Panc1 (cell line): ENCODE measurements around the gene TRAF3IP1. TPM values are rescaled to one million over a fixed set of nuclear protein-coding genes. Genes with fewer than 3 reads are reported as not detected.
A peak's percentile ranks its signal among the peaks of the same experiment; 100 is the strongest.

Source experiments
- ATAC-seq: fragments of 200-7000 bp; cut with Tn5 transposase; 2 replicates; pipeline ENCODE4 v1.9.1; 2020; ENCODE audit warnings: mild to moderate bottlenecking, moderate library complexity
- BruUV-seq: library from RNA; stranded (reverse); fragments of 400-500 nt; replicated peaks from 2 replicates; lab custom pipeline; 2021; lab: Mats Ljungman, UMichigan
- CTCF ChIA-PET: fragments of 300-600 bp; sonication (Branson Sonifier 250); formaldehyde crosslinking; loops from one replicate; lab custom pipeline; 2022; ENCODE audit warnings: antibody characterized with exemption; lab: Charles Lee
- POLR2A ChIA-PET: fragments of 300-600 bp; sonication (Branson Sonifier 250); formaldehyde crosslinking; loops from one replicate; lab custom pipeline; 2022; ENCODE audit warnings: antibody characterized with exemption; lab: Charles Lee
- DNase-seq: peaks from one replicate; pipeline ENCODE4 v3.0.0-alpha.2; 2010; ENCODE audit warnings: low read depth, low spot score
- H3K27ac ChIP-seq: 2 replicates; pipeline ENCODE4 v1.5.1; 2011; ENCODE audit warnings: mild to moderate bottlenecking, low read length, inconsistent platforms
- H3K27me3 ChIP-seq: fragments of 200-500 bp; sonication (Bioruptor generic); 2 replicates; pipeline ENCODE4 v1.6.0; 2014; ENCODE audit warnings: low read length, inconsistent platforms; ENCODE audit not compliant: control insufficient read depth, insufficient read depth
- H3K36me3 ChIP-seq: fragments of 200-500 bp; sonication (Bioruptor generic); 2 replicates; pipeline ENCODE4 v1.5.1; 2014; ENCODE audit warnings: inconsistent platforms, mild to moderate bottlenecking, low read length, moderate library complexity; ENCODE audit not compliant: control insufficient read depth, insufficient read depth
- H3K4me1 ChIP-seq: 2 replicates; pipeline ENCODE4 v1.5.1; 2011; ENCODE audit warnings: inconsistent platforms, mild to moderate bottlenecking, low read length, moderate library complexity; ENCODE audit not compliant: control insufficient read depth, insufficient read depth
- H3K4me3 ChIP-seq, 2 experiments: 2 replicates each; pipeline ENCODE4 v1.5.1; 2011 to 2012; ENCODE audit warnings: low read depth in 2 of 2, low read length in 2 of 2, mild to moderate bottlenecking in 2 of 2, inconsistent platforms in 1 of 2, moderate library complexity in 1 of 2
- H3K9me3 ChIP-seq: fragments of 200-500 bp; sonication (Bioruptor generic); 2 replicates; pipeline ENCODE4 v1.5.1; 2014; ENCODE audit warnings: low read depth, mild to moderate bottlenecking, inconsistent platforms, low read length, moderate library complexity; ENCODE audit not compliant: control insufficient read depth, insufficient read depth
- CTCF ChIP-seq: fragments of 450-650 bp; IDR thresholded peaks from 2 replicates; pipeline ENCODE4 v1.5.1; 2017; ENCODE audit warnings: mild to moderate bottlenecking
- POLR2AphosphoS5 ChIP-seq: IDR thresholded peaks from 2 replicates; pipeline ENCODE4 v1.6.1; 2012; ENCODE audit warnings: mild to moderate bottlenecking, low read depth, low read length, moderate library complexity
- SIN3A ChIP-seq: IDR thresholded peaks from 2 replicates; pipeline ENCODE4 v1.6.1; 2012; ENCODE audit warnings: low read depth, mild to moderate bottlenecking, low read length, moderate library complexity, borderline replicate concordance; ENCODE audit not compliant: insufficient read depth
- TCF7L2 ChIP-seq: IDR thresholded peaks from 2 replicates; pipeline ENCODE4 v1.6.1; 2011; ENCODE audit warnings: mild to moderate bottlenecking, low read depth, low read length, inconsistent platforms
- in situ Hi-C: cut with HindIII; loops from 2 replicates; pipeline ENCODE4 v1.10.0; 2016; ENCODE audit warnings: low sequenced_read_pairs, low pct_unique_long_range_greater_than_20kb
- intact Hi-C: fragments of 100-400 bp; cut with micrococcal nuclease; formaldehyde crosslinking; loops from one replicate; pipeline ENCODE4 v1.10.0; 2022; ENCODE audit not compliant: unreplicated experiment
- total RNA-seq: library from RNA; stranded (reverse); gene quantifications from one replicate; pipeline ENCODE4 v1.2.1, GENCODE V29; 2021; ENCODE audit not compliant: unreplicated experiment
- TF ChIP-seq, protein P1 (sequence below), 2 experiments: IDR thresholded peaks; 2 replicates each; pipeline ENCODE4 v1.6.1; 2011 to 2012; ENCODE audit warnings: low read depth in 2 of 2, control low read depth in 1 of 2, low read length in 1 of 2, mild to moderate bottlenecking in 1 of 2, moderate library complexity in 1 of 2; ENCODE audit not compliant: insufficient read depth in 1 of 2

Gene TRAF3IP1
- total RNA-seq, 1 experiment from 2014 or later: 23.4 TPM

DNA sequence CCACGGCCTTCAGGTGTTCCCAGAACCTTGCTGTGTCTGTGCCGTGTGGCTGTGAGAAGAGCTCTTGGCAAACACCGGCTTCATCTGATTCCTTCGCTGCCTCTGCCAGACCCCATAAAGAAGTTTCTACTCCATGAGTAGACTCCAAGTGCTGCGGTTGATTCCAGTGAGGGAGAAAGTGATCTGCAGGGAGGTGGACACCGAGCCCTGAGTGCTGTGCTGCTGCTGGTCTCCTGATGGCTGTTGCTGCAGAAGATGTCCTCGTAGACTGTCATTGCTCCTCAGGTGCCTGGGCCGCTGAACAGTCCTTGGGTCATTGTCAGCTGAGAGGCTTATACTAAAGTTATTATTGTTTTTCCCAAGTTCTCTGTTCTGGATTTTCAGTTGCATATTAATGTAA, 126.1 kb downstream of the TRAF3IP1 start:
- BruUV-seq: no TSS peak
- ATAC-seq (no peak), DNase-seq (no peak)
- no peaks in the 10 kb centered on the region for H3K9me3 ChIP-seq
- H3K27me3 ChIP-seq: no peaks in the 10 kb centered on the region
- no peak for TF ChIP-seq CTCF
- TF ChIP-seq SIN3A: no peak
- TF ChIP-seq, protein P1, sequence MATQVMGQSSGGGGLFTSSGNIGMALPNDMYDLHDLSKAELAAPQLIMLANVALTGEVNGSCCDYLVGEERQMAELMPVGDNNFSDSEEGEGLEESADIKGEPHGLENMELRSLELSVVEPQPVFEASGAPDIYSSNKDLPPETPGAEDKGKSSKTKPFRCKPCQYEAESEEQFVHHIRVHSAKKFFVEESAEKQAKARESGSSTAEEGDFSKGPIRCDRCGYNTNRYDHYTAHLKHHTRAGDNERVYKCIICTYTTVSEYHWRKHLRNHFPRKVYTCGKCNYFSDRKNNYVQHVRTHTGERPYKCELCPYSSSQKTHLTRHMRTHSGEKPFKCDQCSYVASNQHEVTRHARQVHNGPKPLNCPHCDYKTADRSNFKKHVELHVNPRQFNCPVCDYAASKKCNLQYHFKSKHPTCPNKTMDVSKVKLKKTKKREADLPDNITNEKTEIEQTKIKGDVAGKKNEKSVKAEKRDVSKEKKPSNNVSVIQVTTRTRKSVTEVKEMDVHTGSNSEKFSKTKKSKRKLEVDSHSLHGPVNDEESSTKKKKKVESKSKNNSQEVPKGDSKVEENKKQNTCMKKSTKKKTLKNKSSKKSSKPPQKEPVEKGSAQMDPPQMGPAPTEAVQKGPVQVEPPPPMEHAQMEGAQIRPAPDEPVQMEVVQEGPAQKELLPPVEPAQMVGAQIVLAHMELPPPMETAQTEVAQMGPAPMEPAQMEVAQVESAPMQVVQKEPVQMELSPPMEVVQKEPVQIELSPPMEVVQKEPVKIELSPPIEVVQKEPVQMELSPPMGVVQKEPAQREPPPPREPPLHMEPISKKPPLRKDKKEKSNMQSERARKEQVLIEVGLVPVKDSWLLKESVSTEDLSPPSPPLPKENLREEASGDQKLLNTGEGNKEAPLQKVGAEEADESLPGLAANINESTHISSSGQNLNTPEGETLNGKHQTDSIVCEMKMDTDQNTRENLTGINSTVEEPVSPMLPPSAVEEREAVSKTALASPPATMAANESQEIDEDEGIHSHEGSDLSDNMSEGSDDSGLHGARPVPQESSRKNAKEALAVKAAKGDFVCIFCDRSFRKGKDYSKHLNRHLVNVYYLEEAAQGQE (IDR thresholded peaks at IDR 0.05; ENCODE audit: insufficient read depth in 1 of 2, low read depth in 2 of 2, low read length in 1 of 2): no peak
- TF ChIP-seq POLR2AphosphoS5: no peak
- no peak for TF ChIP-seq TCF7L2
- peaks cover 18% of the 10 kb centered on the region for H3K36me3 ChIP-seq
- H3K4me1 ChIP-seq: peaks cover 21% of the 10 kb centered on the region
- intact Hi-C loops (no loop called here), in situ Hi-C loops (no loop called here)
- no peak overlapping the region for H3K27ac ChIP-seq
- ChIA-PET POLR2A (no interaction called here), CTCF (no interaction called here)
- no peak overlapping the region for H3K4me3 ChIP-seq

GRCh38 chr2:238448031-238448955, 128.0 kb downstream of the TRAF3IP1 start:
- Histone ChIP-seq H3K9me3 (no peaks in the 10 kb centered on the region; the same call in 1 of the 2 replicates), H3K4me3 (no peak overlapping the region), H3K36me3 (peaks cover 16% of the 10 kb centered on the region), H3K27me3 (no peaks in the 10 kb centered on the region), H3K27ac (no peak overlapping the region), H3K4me1 (peaks cover 4% of the 10 kb centered on the region; the same call in 1 of the 2 replicates)
- POLR2A ChIA-PET: interaction anchor here (0.9 kb wide), 1 partner anchor 22 kb away, joined by 3 read pairs; no protein-coding TSS in a partner anchor
- TF ChIP-seq CTCF (no peak), TCF7L2 (no peak), SIN3A (no peak), POLR2AphosphoS5 (no peak)
- TF ChIP-seq, protein P1 (IDR thresholded peaks at IDR 0.05; ENCODE audit: insufficient read depth in 1 of 2, low read depth in 2 of 2, low read length in 1 of 2): no peak
- intact Hi-C loops (no loop called here), in situ Hi-C loops (no loop called here)
- ATAC-seq (peak; percentile 35; the same call in 1 of the 2 replicates), DNase-seq (no peak)
- BruUV-seq: no TSS peak
- CTCF ChIA-PET: no interaction called here
